Ramos (cell line): Measurements from ENCODE around the gene TEX50.
"Not testable (repeated sequence)": the region's sequence is repeated elsewhere in the genome, so short reads cannot be mapped to it uniquely, and the experiment has no call there.

Experiments
- in situ Hi-C: fragments of 300-500 bp; cut with MboI; formaldehyde crosslinking; loops from one replicate; pipeline ENCODE4 v1.14.3; 2022; ENCODE audit warnings: low sequenced_read_pairs; ENCODE audit not compliant: unreplicated experiment

The TEX50 gene

GRCh38 chr1:173635116-173635515 is at the start of gene TEX50:
Gene TEX50, plus strand, starts transcription at chr1:173635338. Its CDS starts 184 bp downstream, at chr1:173635522.
- in situ Hi-C loops: no loop called here

- in situ Hi-C loops: no loop called here
Measured at GRCh38 chr1:173590557-173590956, 44.6 kb upstream of the TEX50 start.

- in situ Hi-C loops: not testable (repeated sequence)
Measured at GRCh38 chr1:173591138-173591537, 44.0 kb upstream of the TEX50 start.

- in situ Hi-C loops: no loop called here
Measured at GRCh38 chr1:173596097-173596825, 38.9 kb upstream of the TEX50 start.

- in situ Hi-C loops: no loop called here
Measured at GRCh38 chr1:173601588-173601987, 33.5 kb upstream of the TEX50 start.

- in situ Hi-C loops: no loop called here
Measured at GRCh38 chr1:173603056-173603591, 32.0 kb upstream of the TEX50 start, which contains the start of gene SLC9C2. Gene SLC9C2, minus strand, starts transcription at chr1:173603072. Its CDS starts 1,296 bp downstream, at chr1:173601776.

GRCh38 chr1:173608503-173609216 is 26.5 kb upstream of the TEX50 start:
- in situ Hi-C loops: no loop called here

- in situ Hi-C loops: not testable (repeated sequence)
Measured at GRCh38 chr1:173613086-173613485, 22.1 kb upstream of the TEX50 start.

GRCh38 chr1:173616859-173617258 is 18.3 kb upstream of the TEX50 start:
- in situ Hi-C loops: no loop called here

- in situ Hi-C loops: no loop called here
Measured at GRCh38 chr1:173627269-173627668, 7.9 kb upstream of the TEX50 start.

- in situ Hi-C loops: no loop called here
Measured at GRCh38 chr1:173628888-173629287, 6.2 kb upstream of the TEX50 start.

GRCh38 chr1:173637236-173638042 is 2.3 kb downstream of the TEX50 start:
- in situ Hi-C loops: not testable (repeated sequence)

- in situ Hi-C loops: no loop called here
Measured at GRCh38 chr1:173638043-173639021, 3.2 kb downstream of the TEX50 start.

GRCh38 chr1:173639102-173639501 is 4.0 kb downstream of the TEX50 start:
- in situ Hi-C loops: no loop called here

- in situ Hi-C loops: not testable (repeated sequence)
Measured at GRCh38 chr1:173642450-173643139, 7.5 kb downstream of the TEX50 start.

GRCh38 chr1:173646656-173647055 is 11.5 kb downstream of the TEX50 start:
- in situ Hi-C loops: no loop called here

- in situ Hi-C loops: no loop called here
Measured at GRCh38 chr1:173648880-173649605, 13.9 kb downstream of the TEX50 start.

- in situ Hi-C loops: no loop called here
Measured at GRCh38 chr1:173660306-173660705, 25.2 kb downstream of the TEX50 start.
